Measurements from ENCODE around the gene ANKFY1. TPM values are rescaled to one million over a fixed set of nuclear protein-coding genes. Genes with fewer than 3 reads are reported as not detected.
"Not testable (repeated sequence)": the region's sequence is repeated elsewhere in the genome, so short reads cannot be mapped to it uniquely, and the experiment has no call there.

The ANKFY1 gene
- total RNA-seq, 2 donors from 2014 or later = 67.6 to 107 TPM

DNA sequence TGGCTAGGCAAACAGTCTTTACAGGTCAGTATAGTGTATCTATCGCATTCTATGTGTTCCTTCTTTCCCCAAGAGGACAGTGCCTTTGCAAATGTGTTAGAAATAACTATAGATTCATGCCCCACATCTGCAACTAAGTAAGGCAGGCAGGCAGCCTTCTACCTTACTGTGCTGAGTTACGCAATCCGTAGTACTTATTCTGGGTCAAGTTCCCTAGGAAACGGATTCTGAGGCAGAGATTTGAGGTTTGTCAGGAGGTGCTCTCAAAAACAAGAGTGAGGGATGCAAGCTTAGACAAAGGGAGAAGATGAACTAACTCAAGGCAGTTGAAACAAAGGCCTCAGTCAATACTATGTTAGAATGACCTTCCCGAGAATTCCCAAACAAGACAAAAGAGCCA, 12.7 kb upstream of the ANKFY1 start:
- peaks cover 13% of the 10 kb centered on the region for H3K36me3 Mint-ChIP-seq
- no peak for ATAC-seq
- no peak for DNase-seq (ENCODE audit: low spot score)
- H3K27me3 Mint-ChIP-seq = no peaks in the 10 kb centered on the region
- H3K4me3 Mint-ChIP-seq = no peak overlapping the region
- H3K9me3 Mint-ChIP-seq = no peaks in the 10 kb centered on the region
- H3K4me1 Mint-ChIP-seq (ENCODE audit: low read depth in 2 of 2) = peaks cover 13 to 17% of the 10 kb centered on the region in 2 donors
- H3K27ac Mint-ChIP-seq = no peak overlapping the region

DNA sequence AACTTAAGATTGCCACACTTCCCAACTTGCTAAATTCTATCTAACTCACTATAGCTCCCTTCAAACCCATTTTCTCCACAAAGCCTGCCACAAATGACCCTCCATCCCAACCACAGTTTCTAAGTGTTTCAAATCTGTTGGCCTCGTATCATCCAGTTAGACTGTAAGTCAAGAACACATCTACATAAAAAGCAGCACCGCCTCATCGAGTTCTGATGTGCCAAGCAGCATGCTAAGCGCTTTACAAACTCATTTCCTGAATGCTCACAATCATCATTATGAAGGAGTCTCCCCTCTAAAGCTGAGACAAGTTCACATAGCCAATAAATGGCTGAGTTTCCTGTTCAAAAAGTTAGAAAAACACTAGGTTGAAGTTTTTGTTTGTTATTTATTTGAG, 9.2 kb upstream of the ANKFY1 start:
- Mint-ChIP-seq H3K4me3 (no peak overlapping the region), H3K4me1 (ENCODE audit: low read depth in 2 of 2) (peaks cover 13 to 17% of the 10 kb centered on the region in 2 donors), H3K9me3 (no peaks in the 10 kb centered on the region), H3K27me3 (no peaks in the 10 kb centered on the region), H3K36me3 (peaks cover 16% of the 10 kb centered on the region), H3K27ac (no peak overlapping the region)
- ATAC-seq = no peak
- no peak for DNase-seq (ENCODE audit: low spot score)

DNA sequence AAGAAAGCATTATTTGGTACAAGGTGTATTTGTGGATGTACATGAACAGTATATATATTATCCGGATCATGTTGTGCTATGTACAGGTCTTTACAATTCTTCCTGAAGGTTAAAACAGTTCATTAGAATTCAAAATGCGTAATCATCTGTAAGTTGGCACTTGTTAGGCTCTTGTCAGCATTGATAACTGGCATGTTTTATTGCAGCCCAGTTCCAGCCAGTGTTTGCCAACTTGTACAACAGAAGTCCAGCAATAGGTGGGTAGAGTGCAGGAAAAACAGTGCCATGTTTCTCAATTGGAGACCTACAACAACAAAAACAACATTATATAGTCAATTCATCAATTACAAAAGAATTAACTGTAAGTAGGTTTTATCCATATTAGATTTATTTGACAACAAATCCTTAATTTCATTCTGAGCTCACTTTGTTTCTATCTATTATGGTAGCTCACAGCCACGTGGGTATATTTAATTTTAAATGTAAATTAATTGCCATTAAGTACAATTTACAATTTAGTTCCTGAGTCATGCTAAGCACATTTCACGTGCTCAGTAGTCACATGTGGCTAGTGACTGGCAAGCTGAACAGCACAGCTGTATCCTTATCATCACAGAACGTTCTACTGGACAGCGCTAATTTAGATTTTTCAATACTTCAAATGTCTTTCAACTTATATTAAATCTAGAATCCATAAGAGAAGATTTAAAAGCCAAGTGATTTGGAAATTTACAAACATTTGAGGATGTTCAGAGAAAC, 8.6 kb upstream of the ANKFY1 start:
- DNase-seq (ENCODE audit: low spot score) (no peak), ATAC-seq (no peak)
- no peak overlapping the region for H3K27ac Mint-ChIP-seq
- no peak overlapping the region for H3K4me3 Mint-ChIP-seq
- no peaks in the 10 kb centered on the region for H3K9me3 Mint-ChIP-seq
- peaks cover 16% of the 10 kb centered on the region for H3K36me3 Mint-ChIP-seq
- no peaks in the 10 kb centered on the region for H3K27me3 Mint-ChIP-seq
- H3K4me1 Mint-ChIP-seq (ENCODE audit: low read depth in 2 of 2) = peaks cover 13 to 17% of the 10 kb centered on the region in 2 donors

GRCh38 chr17:4270736-4271135, 7.0 kb upstream of the ANKFY1 start:
- no peaks in the 10 kb centered on the region for H3K9me3 Mint-ChIP-seq
- no peaks in the 10 kb centered on the region for H3K27me3 Mint-ChIP-seq
- no peak for DNase-seq (ENCODE audit: low spot score)
- no peak for ATAC-seq
- peaks cover 2 to 6% of the 10 kb centered on the region in 2 donors for H3K4me1 Mint-ChIP-seq (ENCODE audit: low read depth in 2 of 2)
- H3K36me3 Mint-ChIP-seq = peaks cover 16% of the 10 kb centered on the region
- no peak overlapping the region for H3K27ac Mint-ChIP-seq
- H3K4me3 Mint-ChIP-seq = no peak overlapping the region

DNA sequence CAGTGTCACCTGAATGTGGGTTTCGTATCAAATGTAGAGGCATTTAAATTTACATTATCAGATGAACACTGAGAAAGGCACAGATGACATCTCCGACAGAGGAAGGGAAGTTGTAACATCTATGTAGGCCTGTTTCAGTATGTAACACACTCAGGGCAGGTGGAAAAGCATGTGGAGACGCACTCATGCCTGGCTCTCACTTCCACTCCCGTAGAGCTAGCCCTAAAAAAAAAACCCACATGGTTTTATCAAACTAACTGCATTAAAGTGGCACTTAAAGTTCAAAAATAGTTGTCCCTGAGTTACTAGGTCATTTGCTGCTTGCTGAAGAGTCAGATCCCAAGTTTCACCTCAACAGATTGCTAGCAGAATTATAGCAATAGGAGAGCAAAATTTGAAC, 6.1 kb upstream of the ANKFY1 start:
- H3K4me1 Mint-ChIP-seq (ENCODE audit: low read depth in 2 of 2) = peaks cover 5 to 6% of the 10 kb centered on the region in 2 donors
- H3K36me3 Mint-ChIP-seq = peaks cover 16% of the 10 kb centered on the region
- no peak for ATAC-seq
- H3K27ac Mint-ChIP-seq = no peak overlapping the region
- no peaks in the 10 kb centered on the region for H3K9me3 Mint-ChIP-seq
- no peak overlapping the region for H3K4me3 Mint-ChIP-seq
- no peak for DNase-seq (ENCODE audit: low spot score)
- no peaks in the 10 kb centered on the region for H3K27me3 Mint-ChIP-seq

GRCh38 chr17:4267402-4267801, 3.6 kb upstream of the ANKFY1 start:
- DNase-seq (ENCODE audit: low spot score) (no peak), ATAC-seq (no peak)
- Mint-ChIP-seq H3K36me3 (peaks cover 21% of the 10 kb centered on the region), H3K4me1 (ENCODE audit: low read depth in 2 of 2) (peaks cover 19 to 24% of the 10 kb centered on the region in 2 donors), H3K9me3 (no peaks in the 10 kb centered on the region), H3K27me3 (no peaks in the 10 kb centered on the region), H3K4me3 (no peak overlapping the region), H3K27ac (no peak overlapping the region)

- no peaks in the 10 kb centered on the region for H3K9me3 Mint-ChIP-seq
- H3K4me1 Mint-ChIP-seq (ENCODE audit: low read depth in 2 of 2) = peaks cover 23 to 29% of the 10 kb centered on the region in 2 donors
- peaks cover 14% of the 10 kb centered on the region for H3K36me3 Mint-ChIP-seq
- H3K27me3 Mint-ChIP-seq = no peaks in the 10 kb centered on the region
- DNase-seq (ENCODE audit: low spot score) (no peak), ATAC-seq (no peak)
- no peak overlapping the region for H3K27ac Mint-ChIP-seq
- no peak overlapping the region for H3K4me3 Mint-ChIP-seq
These were observed 2.8 kb upstream of the ANKFY1 start for GRCh38 chr17:4266550-4266949.

DNA sequence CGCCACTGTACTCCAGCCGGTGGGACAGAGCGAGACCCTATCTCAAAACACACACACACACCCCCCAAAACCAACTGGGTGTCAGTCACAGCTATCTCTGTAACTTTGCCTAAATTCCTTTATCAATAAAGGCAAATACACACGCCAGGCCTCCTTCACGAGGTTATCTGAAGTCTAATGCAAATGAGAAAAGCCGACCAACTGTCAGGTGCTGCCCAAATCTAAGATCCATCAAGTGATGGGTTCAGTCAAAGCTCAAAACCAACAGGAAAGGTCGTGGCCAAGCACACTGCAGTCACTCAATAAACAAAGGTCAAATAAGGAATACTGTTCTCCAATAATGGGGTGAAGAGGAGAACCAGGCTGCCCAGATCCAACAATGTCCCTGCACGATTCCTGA, 1.1 kb downstream of the ANKFY1 start:
- H3K36me3 Mint-ChIP-seq = peaks cover 13% of the 10 kb centered on the region
- H3K4me3 Mint-ChIP-seq = peak overlapping the region; percentile 93
- H3K9me3 Mint-ChIP-seq = peaks cover 3% of the 10 kb centered on the region
- peak overlapping the region; percentile 80 to 99 for H3K27ac Mint-ChIP-seq
- H3K27me3 Mint-ChIP-seq = no peaks in the 10 kb centered on the region
- no peak for DNase-seq (ENCODE audit: low spot score)
- peaks cover 29 to 38% of the 10 kb centered on the region in 2 donors for H3K4me1 Mint-ChIP-seq (ENCODE audit: low read depth in 2 of 2)
- ATAC-seq = no peak

GRCh38 chr17:4261452-4261851, 2.3 kb downstream of the ANKFY1 start:
- H3K36me3 Mint-ChIP-seq = peaks cover 13% of the 10 kb centered on the region
- H3K9me3 Mint-ChIP-seq = peaks cover 3% of the 10 kb centered on the region
- peak overlapping the region; percentile 18 for H3K4me3 Mint-ChIP-seq
- H3K27ac Mint-ChIP-seq = peak overlapping the region in 1 of 2 donors; percentile 56
- DNase-seq (ENCODE audit: low spot score) = no peak
- no peak for ATAC-seq
- no peaks in the 10 kb centered on the region for H3K27me3 Mint-ChIP-seq
- peaks cover 42 to 51% of the 10 kb centered on the region in 2 donors for H3K4me1 Mint-ChIP-seq (ENCODE audit: low read depth in 2 of 2)

- no peaks in the 10 kb centered on the region for H3K27me3 Mint-ChIP-seq
- DNase-seq (ENCODE audit: low spot score) (no peak), ATAC-seq (no peak)
- no peak overlapping the region for H3K27ac Mint-ChIP-seq
- H3K4me3 Mint-ChIP-seq = no peak overlapping the region
- peaks cover 13% of the 10 kb centered on the region for H3K36me3 Mint-ChIP-seq
- H3K4me1 Mint-ChIP-seq (ENCODE audit: low read depth in 2 of 2) = peaks cover 38 to 45% of the 10 kb centered on the region in 2 donors
- peaks cover 3% of the 10 kb centered on the region for H3K9me3 Mint-ChIP-seq
These were observed 4.9 kb downstream of the ANKFY1 start for GRCh38 chr17:4258867-4259266.

DNA sequence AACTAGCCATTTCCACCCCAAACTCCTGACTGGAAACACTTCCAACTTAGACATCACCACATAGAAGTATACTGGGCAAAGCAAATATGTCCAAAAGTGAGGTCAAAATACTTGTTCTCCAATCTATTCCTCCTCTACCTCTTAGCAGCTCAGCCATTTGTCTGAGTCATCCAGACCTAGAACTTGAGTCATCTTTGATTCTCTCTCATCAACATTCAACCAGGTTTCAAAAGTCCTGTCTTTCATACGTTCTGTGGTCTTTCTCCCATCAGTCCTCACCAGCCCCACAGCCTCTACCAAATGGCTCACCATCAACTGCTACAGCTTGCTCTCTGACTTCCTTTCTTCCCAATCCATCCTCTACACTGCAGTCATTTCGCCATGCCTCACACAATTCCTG, 6.8 kb downstream of the ANKFY1 start:
- Mint-ChIP-seq H3K4me1 (ENCODE audit: low read depth in 2 of 2) (peaks cover 35 to 42% of the 10 kb centered on the region in 2 donors), H3K27ac (peak overlapping the region in 1 of 2 donors; percentile 6), H3K36me3 (peaks cover 8% of the 10 kb centered on the region), H3K4me3 (peak overlapping the region; percentile 0), H3K9me3 (peaks cover 3% of the 10 kb centered on the region), H3K27me3 (no peaks in the 10 kb centered on the region)
- peak in 1 of 2 donors; percentile 68 for ATAC-seq
- no peak for DNase-seq (ENCODE audit: low spot score)

GRCh38 chr17:4255271-4255670, 8.5 kb downstream of the ANKFY1 start:
- peaks cover 36 to 42% of the 10 kb centered on the region in 2 donors for H3K4me1 Mint-ChIP-seq (ENCODE audit: low read depth in 2 of 2)
- not testable (repeated sequence) for H3K36me3 Mint-ChIP-seq; H3K9me3 Mint-ChIP-seq; DNase-seq (ENCODE audit: low spot score); H3K4me3 Mint-ChIP-seq; ATAC-seq; H3K27me3 Mint-ChIP-seq
- H3K27ac Mint-ChIP-seq = peak overlapping the region in 1 of 2 donors; percentile 54

DNA sequence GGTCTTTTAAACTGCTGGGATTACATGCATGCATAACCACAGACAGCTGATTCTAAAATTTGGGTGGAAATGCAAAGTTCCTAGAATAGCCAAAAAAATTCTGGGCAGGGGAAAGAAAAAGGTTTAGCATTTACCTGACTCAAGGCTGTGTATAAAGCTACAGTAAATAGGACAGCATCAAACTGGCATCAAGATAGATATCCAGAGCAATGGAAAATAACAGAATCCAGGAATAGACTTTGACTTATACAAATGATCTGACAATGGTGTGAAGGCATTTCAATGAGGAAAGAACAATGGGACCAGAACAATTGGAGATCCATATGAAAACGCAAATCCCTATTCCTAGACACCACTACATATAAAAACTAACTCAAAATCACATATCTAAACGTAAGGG, 12.9 kb downstream of the ANKFY1 start:
- H3K27me3 Mint-ChIP-seq = no peaks in the 10 kb centered on the region
- H3K36me3 Mint-ChIP-seq = no peaks in the 10 kb centered on the region
- no peak for DNase-seq (ENCODE audit: low spot score)
- no peaks in the 10 kb centered on the region for H3K9me3 Mint-ChIP-seq
- H3K4me1 Mint-ChIP-seq (ENCODE audit: low read depth in 2 of 2) = peaks cover 33 to 47% of the 10 kb centered on the region in 2 donors
- no peak for ATAC-seq
- H3K27ac Mint-ChIP-seq = no peak overlapping the region
- H3K4me3 Mint-ChIP-seq = no peak overlapping the region

DNA sequence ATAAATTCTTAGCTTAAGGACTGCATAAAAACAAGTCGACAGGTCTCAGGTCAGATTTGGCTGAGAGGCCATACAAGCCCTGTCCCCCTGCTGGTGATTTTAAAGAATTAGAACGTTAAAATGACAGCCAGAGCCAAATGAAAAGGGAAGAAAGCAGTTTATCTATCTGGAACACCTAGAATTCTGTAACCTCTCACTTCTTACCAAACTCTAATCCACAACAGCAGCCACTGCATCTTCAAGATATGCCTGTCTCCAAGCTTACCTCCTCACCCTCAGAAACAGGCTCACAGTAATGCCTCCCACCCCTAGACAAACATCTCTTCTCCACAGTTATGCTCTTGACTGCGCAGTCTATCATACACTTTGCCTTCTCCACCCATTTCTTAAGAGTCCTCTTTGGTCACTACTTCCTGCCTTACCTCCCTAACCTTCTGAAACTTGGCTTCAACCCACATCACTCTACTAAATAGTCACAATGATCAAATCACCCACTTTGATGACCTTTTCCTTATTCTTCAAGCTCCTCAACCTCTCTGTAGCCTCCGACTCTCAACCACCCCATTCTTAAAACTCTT, 14.2 kb downstream of the ANKFY1 start:
- H3K27ac Mint-ChIP-seq = peak overlapping the region in 1 of 2 donors; percentile 1
- no peaks in the 10 kb centered on the region for H3K36me3 Mint-ChIP-seq
- H3K27me3 Mint-ChIP-seq = no peaks in the 10 kb centered on the region
- H3K4me1 Mint-ChIP-seq (ENCODE audit: low read depth in 2 of 2) = peaks cover 36 to 49% of the 10 kb centered on the region in 2 donors
- H3K4me3 Mint-ChIP-seq = no peak overlapping the region
- ATAC-seq = no peak
- H3K9me3 Mint-ChIP-seq = no peaks in the 10 kb centered on the region
- DNase-seq (ENCODE audit: low spot score) = no peak
